CD4-positive, alpha-beta T cell treated with Interleukin-17A for 1 hour (primary cell): ENCODE data around the gene LCMT2.
"Not testable (repeated sequence)": the region's sequence is repeated elsewhere in the genome, so short reads cannot be mapped to it uniquely, and the experiment has no call there.

Source experiments
- DNase-seq: peaks from one replicate; pipeline ENCODE4 v3.0.0-alpha.2; 2020

LCMT2 gene

DNA sequence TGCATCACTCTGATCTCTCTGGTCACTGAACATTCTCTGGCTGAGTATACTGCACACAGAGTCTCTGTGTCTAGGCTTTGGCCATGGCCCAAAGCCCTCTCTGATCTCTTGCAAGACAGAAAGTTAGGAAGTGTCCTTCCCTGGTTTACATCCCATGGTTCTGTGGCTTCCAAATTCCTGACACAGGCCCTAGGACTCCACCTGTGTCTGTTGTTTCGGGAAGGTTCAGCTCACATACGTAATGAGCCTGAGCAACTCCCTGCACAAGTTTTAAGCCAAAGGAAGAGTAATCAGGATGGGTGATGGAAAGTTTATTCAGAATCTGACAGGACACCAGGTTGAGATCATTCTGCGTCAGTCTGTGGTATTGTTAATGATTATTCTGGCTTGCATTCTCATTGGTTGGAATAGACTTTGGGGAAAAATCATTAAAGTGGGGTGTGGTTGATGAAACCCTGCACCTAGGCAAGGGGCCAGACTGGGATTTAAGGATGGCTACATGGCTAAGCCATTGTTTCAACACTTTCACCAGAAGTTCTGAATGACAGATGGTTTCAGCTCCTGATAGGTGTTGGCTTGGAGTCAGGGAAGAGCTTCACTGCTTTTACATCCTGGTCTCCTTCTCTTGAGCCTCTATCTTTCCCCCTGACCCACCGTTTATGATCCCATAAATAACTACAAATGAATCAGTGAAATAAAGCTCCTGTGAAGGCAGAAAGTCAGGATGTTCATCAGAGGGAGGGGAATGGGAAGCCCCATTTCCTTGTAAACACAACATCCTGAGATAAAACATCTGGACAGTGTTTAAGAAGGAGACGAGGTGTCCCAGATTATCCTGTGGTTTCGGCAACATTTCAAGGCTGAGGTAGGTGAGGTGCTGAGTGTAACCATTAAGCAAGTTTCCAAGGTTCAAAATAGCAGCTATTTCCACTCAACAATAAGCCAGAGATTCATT lies 14.1 kb downstream of the LCMT2 start:
- DNase-seq = no peak

- DNase-seq = no peak
Observed at GRCh38 chr15:43314171-43314570, 16.2 kb downstream of the LCMT2 start.

DNA sequence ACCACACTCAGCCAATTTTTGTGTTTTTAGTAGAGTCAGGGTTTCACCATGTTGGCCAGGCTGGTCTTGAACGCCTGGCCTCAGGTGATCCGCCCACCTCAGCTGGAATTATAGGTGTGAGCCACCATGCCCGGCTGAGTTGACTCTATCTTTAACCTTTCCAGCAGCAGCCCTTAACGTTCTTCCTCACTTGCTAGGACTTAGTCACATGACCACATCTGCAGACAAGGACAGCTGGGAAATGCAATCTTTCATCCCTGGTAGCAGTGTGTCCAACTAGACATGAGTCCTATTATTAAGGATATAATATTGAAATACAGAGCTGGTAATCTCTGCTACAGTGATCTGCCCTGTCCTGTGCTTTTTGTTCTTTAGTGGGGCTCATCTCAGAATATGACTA lies 18.0 kb downstream of the LCMT2 start:
- no peak for DNase-seq

GRCh38 chr15:43302205-43302817 lies 28.1 kb downstream of the LCMT2 start, which contains the start of gene TGM7:
TGM7 (minus strand) TSS chr15:43302255.
- DNase-seq = no peak

- no peak for DNase-seq
Observed at GRCh38 chr15:43299884-43300283, 30.5 kb downstream of the LCMT2 start.

DNA sequence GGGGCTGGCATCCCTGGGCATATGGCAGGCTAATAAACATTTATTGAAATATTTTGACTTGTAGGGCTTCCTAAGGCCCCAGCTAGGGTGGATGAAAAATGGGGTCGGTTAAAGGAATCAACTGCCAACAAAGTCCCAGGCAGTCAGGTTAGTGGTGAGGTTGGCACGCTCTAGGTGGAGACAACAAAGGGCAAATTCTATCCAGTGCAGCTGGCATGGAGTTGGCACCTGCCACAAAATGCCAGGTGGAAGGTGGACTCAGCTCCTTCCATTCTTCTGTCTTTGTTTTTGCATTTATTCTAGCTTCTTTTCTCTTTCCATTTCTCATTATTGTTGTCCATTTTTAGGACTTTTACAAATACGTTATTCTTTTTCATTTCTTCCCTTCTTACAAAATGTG lies 31.0 kb downstream of the LCMT2 start:
- DNase-seq = no peak

DNA sequence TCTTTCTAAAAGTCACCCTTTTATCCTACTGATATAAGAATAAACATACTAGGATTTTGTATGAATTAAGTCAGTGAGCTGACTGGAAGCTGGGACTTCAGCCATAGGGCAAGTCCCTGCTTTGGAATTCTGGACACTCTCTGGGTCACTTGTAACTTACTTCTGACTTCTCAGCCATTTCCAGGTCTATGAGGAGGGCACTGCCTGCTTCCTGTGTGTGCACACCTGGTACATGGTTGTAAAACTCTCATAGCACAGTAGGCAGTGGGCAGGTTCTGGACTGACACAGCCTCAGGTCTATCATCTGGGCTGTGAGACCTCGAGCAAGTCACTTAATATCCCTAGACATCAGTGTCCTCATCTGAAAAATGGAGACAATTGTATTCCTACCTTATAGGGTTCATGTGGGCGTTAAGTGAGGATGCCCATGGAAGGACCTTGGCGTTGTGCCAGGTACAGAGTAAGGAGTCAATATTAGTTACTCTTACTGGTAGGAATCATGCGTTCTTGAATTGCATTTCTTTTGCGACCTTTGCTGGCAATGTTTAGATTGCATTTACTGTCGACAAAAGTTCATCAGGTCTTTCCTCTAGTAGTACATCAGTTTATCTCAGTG lies 36.2 kb downstream of the LCMT2 start:
- no peak for DNase-seq

GRCh38 chr15:43293432-43293831 lies 36.9 kb downstream of the LCMT2 start:
- DNase-seq = no peak

GRCh38 chr15:43292375-43293078 lies 37.8 kb downstream of the LCMT2 start:
- no peak for DNase-seq

DNA sequence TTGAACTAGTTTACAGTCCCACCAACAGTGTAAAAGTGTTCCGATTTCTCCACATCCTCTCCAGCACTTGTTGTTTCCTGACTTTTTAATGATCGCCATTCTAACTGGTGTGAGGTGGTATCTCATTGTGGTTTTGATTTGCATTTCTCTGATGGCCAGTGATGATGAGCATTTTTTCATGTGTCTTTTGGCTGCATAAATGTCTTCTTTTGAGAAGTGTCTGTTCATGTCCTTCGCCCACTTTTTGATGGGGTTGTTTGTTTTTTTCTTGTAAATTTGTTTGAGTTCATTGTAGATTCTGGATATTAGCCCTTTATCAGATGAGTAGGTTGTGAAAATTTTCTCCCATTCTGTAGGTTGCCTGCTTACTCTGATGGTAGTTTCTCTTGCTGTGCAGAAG lies 40.7 kb downstream of the LCMT2 start:
- DNase-seq = not testable (repeated sequence)

- DNase-seq = no peak
Observed at GRCh38 chr15:43287254-43287653, 43.1 kb downstream of the LCMT2 start.

GRCh38 chr15:43286074-43286473 lies 44.3 kb downstream of the LCMT2 start:
- DNase-seq = no peak

DNA sequence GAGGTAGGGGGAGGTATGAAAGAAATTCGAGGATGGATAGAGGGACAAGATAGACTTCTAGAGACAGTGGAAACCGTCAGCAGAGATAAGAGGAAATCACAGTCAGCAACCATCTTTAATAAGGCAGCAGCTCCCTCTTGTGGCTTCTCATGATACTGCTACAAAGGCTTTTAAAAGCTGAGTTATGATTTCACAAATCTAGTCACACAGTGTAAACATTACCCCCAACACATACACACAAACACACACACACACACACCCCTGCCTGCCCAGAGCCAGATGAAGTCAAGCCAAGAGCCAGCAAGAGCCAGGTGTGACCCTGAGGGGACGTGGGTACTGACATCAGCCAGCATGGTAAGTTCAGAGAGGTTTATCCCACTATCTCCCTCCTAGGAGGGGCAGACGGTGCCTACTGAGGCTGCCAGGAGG lies 44.8 kb downstream of the LCMT2 start:
- DNase-seq = peak; percentile 73

DNA sequence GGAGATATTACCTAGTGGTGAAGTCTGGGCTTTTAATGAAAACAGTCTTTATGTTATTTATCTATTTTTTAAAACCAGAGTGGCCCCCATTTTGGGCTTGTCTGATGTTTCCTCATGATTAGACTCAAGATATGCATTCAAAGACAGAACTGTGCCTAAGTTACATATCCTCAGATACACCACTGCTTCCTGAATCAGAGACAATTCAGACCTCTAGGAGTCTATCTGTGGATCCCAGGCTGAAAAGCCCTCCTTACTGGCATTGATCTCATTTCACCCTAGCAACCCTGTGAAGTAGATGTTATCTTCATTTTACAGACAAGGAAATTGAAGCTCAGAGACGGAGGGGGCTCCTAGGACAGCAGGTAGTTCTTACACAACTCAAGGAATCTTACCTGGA lies 46.8 kb downstream of the LCMT2 start:
- no peak for DNase-seq

DNA sequence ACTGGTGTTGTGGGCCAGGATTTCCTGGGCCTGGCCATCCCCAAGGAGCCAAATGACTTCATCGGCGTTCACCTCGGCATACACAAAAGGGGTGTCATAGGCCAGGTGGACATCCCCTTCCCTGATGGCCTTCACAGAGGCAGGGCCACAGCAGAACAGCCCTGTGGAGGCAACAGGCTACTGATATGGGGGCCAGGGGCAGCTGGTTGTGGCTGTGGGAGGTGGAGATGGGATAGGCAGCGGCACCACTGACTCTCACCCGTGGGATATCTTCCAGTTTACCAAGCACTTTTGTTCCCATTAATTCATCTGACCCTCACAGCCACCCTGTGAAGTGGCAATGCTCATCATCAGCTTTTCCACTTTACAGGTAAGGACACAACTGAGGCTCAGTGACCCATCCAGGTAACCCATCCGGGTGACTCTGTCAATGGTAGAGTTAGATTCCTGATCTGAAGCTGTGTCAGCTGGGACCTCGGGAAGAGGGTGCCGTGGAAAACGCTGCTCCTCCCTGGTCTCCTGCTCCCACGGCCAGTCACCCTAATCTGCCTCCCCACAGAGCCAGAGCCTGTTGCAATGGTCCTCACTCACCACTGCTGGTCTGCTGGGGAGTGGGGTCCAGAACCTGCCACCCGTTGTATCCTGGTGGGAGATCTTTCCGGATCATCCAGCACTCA lies 48.3 kb downstream of the LCMT2 start:
- no peak for DNase-seq

DNA sequence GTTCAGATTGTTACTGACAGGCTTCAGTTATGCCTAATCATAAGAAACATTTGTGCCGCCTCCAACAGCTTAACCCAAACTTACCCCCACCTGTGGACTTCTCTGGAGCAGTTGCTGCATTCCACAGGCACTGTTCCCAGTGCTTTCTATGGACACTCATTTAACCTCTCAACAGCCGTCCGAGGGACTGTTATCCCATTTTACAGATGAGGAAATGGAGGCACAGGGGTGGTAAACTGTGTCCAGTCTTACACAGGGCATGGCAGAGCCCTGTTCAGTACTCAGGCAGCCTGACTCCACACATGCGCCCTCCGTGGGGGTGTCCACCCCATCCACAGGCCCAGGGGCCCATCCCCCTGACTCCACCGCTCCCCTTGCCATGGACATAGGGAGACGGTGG lies 49.4 kb downstream of the LCMT2 start:
- DNase-seq = no peak

DNA sequence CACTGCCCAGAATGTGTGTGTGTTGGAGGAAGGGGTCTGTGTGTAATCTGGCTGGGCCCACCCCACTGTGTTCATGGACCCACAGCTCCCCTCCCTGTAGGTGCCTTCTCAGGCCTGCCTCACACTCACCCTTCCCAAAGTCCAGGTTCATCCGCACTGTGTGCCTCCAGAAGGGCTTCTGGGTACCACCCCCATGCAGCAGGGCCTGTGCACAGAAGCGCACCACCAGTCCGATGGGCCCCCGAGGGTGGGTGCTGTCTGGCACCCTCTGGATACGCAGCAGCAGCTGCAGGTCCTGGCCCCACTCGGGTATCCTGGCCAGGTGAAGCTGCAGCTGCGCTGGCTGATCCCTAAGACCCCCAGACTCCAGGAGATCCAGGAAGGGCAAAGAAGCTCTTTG lies 50.9 kb downstream of the LCMT2 start:
- DNase-seq = no peak

- no peak for DNase-seq
Observed at GRCh38 chr15:43278869-43279268, 51.5 kb downstream of the LCMT2 start.

DNA sequence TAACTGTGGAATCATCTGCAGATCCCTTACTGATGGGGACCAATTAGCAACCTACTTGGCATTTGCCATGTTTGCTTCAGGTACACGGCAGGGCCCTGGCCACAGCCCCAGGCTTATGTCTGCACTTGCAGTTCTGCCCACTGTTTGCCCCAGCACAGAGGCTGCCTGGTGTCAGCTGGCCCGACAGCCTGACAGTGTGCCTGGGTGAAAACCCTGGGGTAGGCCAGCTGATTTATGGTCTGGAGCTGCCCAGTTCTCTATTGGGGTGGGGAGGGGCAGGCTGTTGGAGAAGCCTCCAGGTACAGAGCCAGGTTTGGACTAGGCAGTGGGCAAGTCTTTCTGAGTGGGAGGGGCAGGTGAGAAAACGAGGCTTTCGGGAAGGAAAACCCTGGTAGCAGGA lies 52.5 kb downstream of the LCMT2 start:
- no peak for DNase-seq

GRCh38 chr15:43277231-43277823 lies 53.0 kb downstream of the LCMT2 start:
- no peak for DNase-seq

- DNase-seq = no peak
Observed at GRCh38 chr15:43276563-43277200, 53.7 kb downstream of the LCMT2 start.
